Right lobe of liver (tissue), 6 donors: ENCODE measurements around the gene RSPH3. TPM values are rescaled to one million over a fixed set of nuclear protein-coding genes. Genes with fewer than 3 reads are reported as not detected.

Experiments used
- ATAC-seq, 4 donors: fragments of 200-7000 bp; cut with Tn5 transposase; one replicate each; pipeline ENCODE4 v1.9.1; 2020; ENCODE audit warnings: mild to moderate bottlenecking in 4 of 4, moderate library complexity in 4 of 4
- DNase-seq, 3 donors: peaks; one replicate each; pipeline ENCODE4 v3.0.0-alpha.2; 2020
- H3K27ac ChIP-seq, 3 donors: fragments of 200-600 bp; one replicate each; pipeline ENCODE4 v1.8.0; 2022
- H3K27me3 ChIP-seq, 2 donors: fragments of 200-600 bp; one replicate each; pipeline ENCODE4 v1.8.0; 2022
- H3K36me3 ChIP-seq, 4 donors: fragments of 200-600 bp; sonication (generic) in 1 of 4; one replicate each; pipeline versions ENCODE4 v1.5.1 to v1.8.0; 2017 to 2022; ENCODE audit warnings: control low read depth in 1 of 4
- H3K4me1 ChIP-seq, 4 donors: fragments of 200-600 bp; sonication (generic) in 1 of 4; one replicate each; pipeline versions ENCODE4 v1.5.1 to v1.8.0; 2017 to 2022; ENCODE audit warnings: control low read depth in 1 of 4
- H3K4me3 ChIP-seq, 3 donors: fragments of 200-600 bp; one replicate each; pipeline ENCODE4 v1.8.0; 2022
- H3K9me3 ChIP-seq, 4 donors: fragments of 200-600 bp; sonication (generic) in 1 of 4; one replicate each; pipeline versions ENCODE4 v1.5.1 to v1.8.0; 2017 to 2022; ENCODE audit warnings: control low read depth in 1 of 4
- POLR2A ChIP-seq: fragments of 450-650 bp; IDR thresholded peaks from one replicate; pipeline ENCODE4 v1.6.1; 2017; ENCODE audit warnings: antibody characterized with exemption, mild to moderate bottlenecking
- WGBS: methylation state at CpG from one replicate; pipeline ENCODE4 v1.1.6; 2018; ENCODE audit warnings: low coverage, low lambda C conversion rate; ENCODE audit not compliant: insufficient coverage; ENCODE audit errors: missing lambda C conversion rate; 5-methylcytosine and 5-hydroxymethylcytosine counted together
- intact Hi-C, 2 donors: fragments of 100-400 bp; cut with DNase I; formaldehyde crosslinking; loops; one replicate each; pipeline versions ENCODE4 v1.11.2 to v1.14.1; 2022
- total RNA-seq, 6 experiments: library from RNA; depleted of rRNA in 2 of 6; stranded (reverse); fragments of >200 nt in 2 of 6; fragmentation: NEBNext Ultra II Directional in 3 of 6; extraction: Animal tissue kit (Norgen Biotek cat#: 25700) in 3 of 6; gene quantifications; one replicate each; pipeline versions ENCODE4 v1.1.0 to v1.2.4, GENCODE V29; 2016 to 2023
- TF ChIP-seq, protein P1 (sequence below), 4 donors: fragments of 200-600 bp in 3 of 4; fragments of 450-650 bp in 1 of 4; IDR thresholded peaks; one replicate each; pipeline versions ENCODE4 v1.5.1 to v1.8.0; 2016 to 2022; ENCODE audit warnings: antibody characterized with exemption in 4 of 4, mild to moderate bottlenecking in 2 of 4
- donor health status: DM: no; HTN: yes; CAD: no.
- donor health status: DM: no; HTN: no; CAD: no.
- donor health status: DM: no; HTN: no; CAD: no.
- donor health status: DM: no; HTN: yes; CAD: no.
- donor health status: DM: no; HTN: yes; CAD: no.

RSPH3 gene
- total RNA-seq, 6 experiments from 2014 or later = 3.1 to 6.5 (median 3.6) TPM

DNA sequence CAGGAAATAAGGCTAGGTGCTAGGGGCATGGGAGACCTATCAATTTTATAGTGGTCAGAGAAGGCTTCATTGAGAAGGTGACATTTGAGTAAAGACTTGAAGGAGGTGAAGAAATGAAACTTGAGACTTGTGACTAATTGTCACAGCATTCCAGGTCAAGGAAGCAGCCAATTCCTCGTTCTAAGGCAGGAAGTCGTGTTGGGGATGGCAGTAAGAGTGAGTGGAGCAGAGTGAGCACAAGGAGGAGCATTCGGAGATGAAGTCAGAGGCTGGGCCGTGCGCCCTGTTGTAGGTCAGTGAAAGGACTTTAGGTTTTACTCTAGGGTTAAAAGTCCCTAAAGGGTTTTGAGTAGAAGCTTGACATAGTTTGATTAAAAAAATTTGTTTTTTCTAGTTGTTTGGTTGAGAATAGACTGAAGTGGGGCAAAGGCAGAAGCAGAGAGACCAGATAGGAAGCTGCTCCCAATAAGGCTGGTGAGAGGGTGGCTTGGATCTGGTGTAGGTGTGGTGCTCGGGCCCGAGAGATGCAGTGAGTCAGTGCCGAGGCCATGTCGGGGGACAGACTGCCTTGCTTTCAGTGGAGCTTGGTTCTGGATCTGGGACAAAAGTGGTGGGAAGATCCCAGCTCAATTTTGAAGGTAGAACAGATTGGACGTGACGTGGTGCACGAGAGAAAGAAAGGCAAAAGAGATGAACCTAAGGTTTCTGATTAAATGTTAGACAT lies 2.6 kb upstream of the RSPH3 start:
- WGBS = 83% methylated on average over 12 of the region's 12 CpGs
- intact Hi-C loops = no loop called here
- H3K4me3 ChIP-seq = no peak overlapping the region

DNA sequence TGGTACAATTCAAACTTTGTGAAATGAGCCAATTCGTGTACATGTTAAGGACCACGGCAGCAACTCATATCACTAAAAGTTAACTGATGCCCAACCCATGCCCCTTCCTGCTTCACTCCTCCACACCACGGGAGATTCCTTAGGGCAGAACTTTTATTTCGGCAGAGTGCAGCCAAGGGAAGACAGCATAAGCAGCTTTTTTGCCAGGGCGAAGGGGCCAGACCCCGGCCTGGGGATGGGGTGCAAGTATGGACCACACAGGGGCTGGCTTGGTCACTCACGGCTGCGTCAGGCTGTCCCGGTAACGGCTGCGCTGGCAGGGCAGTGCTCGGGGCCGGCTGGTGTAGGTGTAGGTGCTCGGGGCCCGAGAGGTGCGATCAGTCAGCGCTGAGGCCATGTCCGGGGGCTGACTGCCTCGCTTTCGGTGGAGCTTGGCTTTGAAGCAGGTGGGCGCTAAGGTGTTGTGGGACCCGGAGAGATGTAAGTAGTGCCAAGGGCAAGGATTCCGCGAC lies 792 bp downstream of the RSPH3 start:
- no peak for TF ChIP-seq POLR2A
- TF ChIP-seq, protein P1, sequence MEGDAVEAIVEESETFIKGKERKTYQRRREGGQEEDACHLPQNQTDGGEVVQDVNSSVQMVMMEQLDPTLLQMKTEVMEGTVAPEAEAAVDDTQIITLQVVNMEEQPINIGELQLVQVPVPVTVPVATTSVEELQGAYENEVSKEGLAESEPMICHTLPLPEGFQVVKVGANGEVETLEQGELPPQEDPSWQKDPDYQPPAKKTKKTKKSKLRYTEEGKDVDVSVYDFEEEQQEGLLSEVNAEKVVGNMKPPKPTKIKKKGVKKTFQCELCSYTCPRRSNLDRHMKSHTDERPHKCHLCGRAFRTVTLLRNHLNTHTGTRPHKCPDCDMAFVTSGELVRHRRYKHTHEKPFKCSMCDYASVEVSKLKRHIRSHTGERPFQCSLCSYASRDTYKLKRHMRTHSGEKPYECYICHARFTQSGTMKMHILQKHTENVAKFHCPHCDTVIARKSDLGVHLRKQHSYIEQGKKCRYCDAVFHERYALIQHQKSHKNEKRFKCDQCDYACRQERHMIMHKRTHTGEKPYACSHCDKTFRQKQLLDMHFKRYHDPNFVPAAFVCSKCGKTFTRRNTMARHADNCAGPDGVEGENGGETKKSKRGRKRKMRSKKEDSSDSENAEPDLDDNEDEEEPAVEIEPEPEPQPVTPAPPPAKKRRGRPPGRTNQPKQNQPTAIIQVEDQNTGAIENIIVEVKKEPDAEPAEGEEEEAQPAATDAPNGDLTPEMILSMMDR (IDR thresholded peaks at IDR 0.05) = no peak

More for the DNA sequence above, 2.6 kb upstream of the RSPH3 start:
- ATAC-seq (no peak), DNase-seq (no peak)
- TF ChIP-seq, protein P1 (IDR thresholded peaks at IDR 0.05) = no peak
- no peak for TF ChIP-seq POLR2A
- Histone ChIP-seq H3K36me3 (no peaks in the 10 kb centered on the region), H3K27ac (no peak overlapping the region), H3K27me3 (no peaks in the 10 kb centered on the region), H3K4me1 (peaks cover 0 to 4% (median 0%) of the 10 kb centered on the region in 4 donors), H3K9me3 (no peaks in the 10 kb centered on the region)

DNA sequence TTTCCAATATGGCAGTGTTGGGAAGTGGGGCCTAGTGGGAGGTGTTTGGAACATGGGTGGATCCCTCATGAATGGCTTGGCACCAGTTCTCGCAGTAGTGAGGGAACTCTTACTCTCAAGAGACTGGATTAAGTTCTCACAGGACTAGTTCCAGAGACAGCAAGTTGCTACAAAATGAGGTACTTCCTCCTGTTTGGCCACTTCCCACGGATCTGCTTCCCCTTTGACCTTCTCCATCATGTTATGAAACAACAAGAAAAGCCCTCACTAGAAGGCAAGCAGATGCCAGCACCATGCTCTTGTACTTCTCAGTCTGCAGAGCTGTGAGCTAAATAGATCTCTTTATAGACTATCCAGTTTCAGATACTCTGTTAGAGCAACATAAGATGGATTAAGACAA lies 3.1 kb downstream of the RSPH3 start:
- WGBS = 62% methylated on average over 2 of the region's 2 CpGs
- Histone ChIP-seq H3K4me3 (no peak overlapping the region), H3K4me1 (peaks cover 0 to 4% (median 0%) of the 10 kb centered on the region in 4 donors), H3K27ac (no peak overlapping the region), H3K36me3 (no peaks in the 10 kb centered on the region), H3K9me3 (no peaks in the 10 kb centered on the region), H3K27me3 (no peaks in the 10 kb centered on the region)
- TF ChIP-seq POLR2A = no peak
- TF ChIP-seq, protein P1 (IDR thresholded peaks at IDR 0.05) = no peak
- intact Hi-C loops = no loop called here
- ATAC-seq (no peak), DNase-seq (no peak)

More for the DNA sequence above, 792 bp downstream of the RSPH3 start:
- H3K9me3 ChIP-seq = no peaks in the 10 kb centered on the region
- peak; percentile 27 to 34 (median 31) for ATAC-seq
- no peaks in the 10 kb centered on the region for H3K36me3 ChIP-seq
- peak overlapping the region; percentile 61 to 90 (median 85) for H3K4me3 ChIP-seq
- peak overlapping the region in 2 of 3 donors; percentile 72 to 83 for H3K27ac ChIP-seq
- peaks cover 0 to 4% (median 0%) of the 10 kb centered on the region in 4 donors for H3K4me1 ChIP-seq
- 0% methylated on average over 11 of the region's 24 CpGs for WGBS
- intact Hi-C loops = no loop called here
- DNase-seq = no peak
- no peaks in the 10 kb centered on the region for H3K27me3 ChIP-seq

- intact Hi-C loops = no loop called here
These were observed 6.4 kb downstream of the RSPH3 start for GRCh38 chr6:158993639-158994038.

More at GRCh38 chr6:158993639-158994038, 6.4 kb downstream of the RSPH3 start:
- Histone ChIP-seq H3K9me3 (no peaks in the 10 kb centered on the region), H3K4me3 (no peak overlapping the region), H3K27me3 (no peaks in the 10 kb centered on the region), H3K4me1 (no peaks in the 10 kb centered on the region), H3K27ac (no peak overlapping the region), H3K36me3 (no peaks in the 10 kb centered on the region)
- DNase-seq = no peak
- no peak for ATAC-seq
- TF ChIP-seq POLR2A = no peak
- TF ChIP-seq, protein P1 (IDR thresholded peaks at IDR 0.05) = no peak
- 81% methylated on average over 3 of the region's 3 CpGs for WGBS
